Embryonic facial prominence (tissue), 1 donor: ENCODE results near the gene ITGB8.

Source experiments
- DNase-seq: peaks from one replicate; pipeline ENCODE4 v3.0.0-alpha.2; 2016; ENCODE audit errors: extremely low spot score

ITGB8 gene

GRCh38 chr7:20417675-20418382 is 87.1 kb downstream of the ITGB8 start:
- no peak for DNase-seq

DNA sequence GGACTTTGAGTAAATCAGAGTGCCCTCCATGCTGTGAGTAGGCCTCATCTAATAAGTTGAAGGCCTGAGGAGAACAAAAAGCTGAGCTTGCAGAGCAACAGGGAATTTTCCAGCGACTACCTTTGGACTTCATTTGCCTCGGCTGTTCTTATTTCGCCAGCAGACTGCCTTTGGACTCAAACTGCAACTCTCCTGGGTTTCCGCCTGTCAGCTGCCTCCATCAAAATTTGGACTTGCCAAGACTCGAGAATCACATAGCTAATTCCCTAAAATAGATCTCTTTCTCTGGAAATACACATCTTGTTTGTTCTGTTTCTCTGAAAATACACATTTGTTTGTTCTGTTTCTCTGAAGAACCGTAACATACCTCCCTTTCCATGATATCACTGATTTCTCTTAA is 93.8 kb downstream of the ITGB8 start:
- no peak for DNase-seq

DNA sequence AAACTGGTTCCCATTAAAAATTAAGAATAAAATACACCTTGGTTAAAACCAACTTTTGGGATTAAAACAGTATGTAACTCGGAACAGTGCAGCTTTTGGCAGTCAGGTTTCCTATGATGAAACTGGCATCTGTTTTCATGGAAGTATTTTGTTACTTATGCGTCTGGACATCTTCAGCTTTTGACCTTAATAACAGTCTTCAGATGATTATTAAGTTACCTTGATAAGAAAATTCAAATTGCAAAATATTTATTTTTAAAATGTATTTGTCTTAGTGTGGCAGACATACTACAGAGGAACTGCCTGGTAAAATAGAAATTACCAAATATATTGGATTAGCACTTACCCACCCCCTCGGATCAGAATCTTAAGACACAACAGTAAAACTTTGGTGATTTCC is 100.0 kb downstream of the ITGB8 start:
- no peak for DNase-seq

GRCh38 chr7:20431146-20431545 is 100.4 kb downstream of the ITGB8 start:
- no peak for DNase-seq

GRCh38 chr7:20432071-20432470 is 101.4 kb downstream of the ITGB8 start:
- no peak for DNase-seq

DNA sequence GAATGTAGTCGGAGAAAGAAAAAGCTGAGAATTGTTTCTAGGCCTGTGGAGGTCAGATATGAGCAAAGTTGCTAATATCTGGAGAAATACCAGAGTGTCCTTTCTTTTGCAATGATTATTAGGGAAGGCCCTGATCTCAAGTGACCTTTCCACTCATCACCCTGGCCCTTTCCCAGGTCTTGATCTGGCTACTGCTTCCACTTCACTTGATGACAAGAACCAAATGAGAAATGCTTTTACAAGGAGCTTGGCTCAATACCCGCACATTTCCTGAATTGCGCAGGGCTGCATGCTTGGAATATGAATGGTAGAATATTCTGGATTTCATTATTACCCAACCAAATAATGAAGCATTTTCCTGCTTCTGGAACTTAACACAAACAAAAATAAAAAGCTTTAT is 104.6 kb downstream of the ITGB8 start:
- no peak for DNase-seq

DNA sequence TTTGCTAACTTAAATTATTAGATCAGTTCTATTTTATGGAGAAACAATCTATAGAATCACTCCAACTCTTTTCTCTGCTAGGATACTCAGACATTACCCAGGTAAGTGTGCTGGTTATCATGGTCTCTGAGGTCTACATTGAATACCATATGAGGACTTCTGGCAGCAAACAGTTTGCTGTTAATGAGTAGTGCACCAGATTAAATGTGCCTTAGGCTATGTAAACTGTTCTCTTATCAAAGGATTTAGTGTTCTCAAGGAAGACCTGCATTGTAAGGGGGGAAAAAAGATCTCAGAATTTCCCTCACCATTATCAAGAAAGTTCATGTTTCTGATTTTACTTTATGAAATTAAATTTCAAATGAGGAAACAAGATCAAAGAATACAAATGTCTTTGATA is 107.5 kb downstream of the ITGB8 start:
- no peak for DNase-seq

GRCh38 chr7:20438694-20439376 is 108.1 kb downstream of the ITGB8 start:
- no peak for DNase-seq

DNA sequence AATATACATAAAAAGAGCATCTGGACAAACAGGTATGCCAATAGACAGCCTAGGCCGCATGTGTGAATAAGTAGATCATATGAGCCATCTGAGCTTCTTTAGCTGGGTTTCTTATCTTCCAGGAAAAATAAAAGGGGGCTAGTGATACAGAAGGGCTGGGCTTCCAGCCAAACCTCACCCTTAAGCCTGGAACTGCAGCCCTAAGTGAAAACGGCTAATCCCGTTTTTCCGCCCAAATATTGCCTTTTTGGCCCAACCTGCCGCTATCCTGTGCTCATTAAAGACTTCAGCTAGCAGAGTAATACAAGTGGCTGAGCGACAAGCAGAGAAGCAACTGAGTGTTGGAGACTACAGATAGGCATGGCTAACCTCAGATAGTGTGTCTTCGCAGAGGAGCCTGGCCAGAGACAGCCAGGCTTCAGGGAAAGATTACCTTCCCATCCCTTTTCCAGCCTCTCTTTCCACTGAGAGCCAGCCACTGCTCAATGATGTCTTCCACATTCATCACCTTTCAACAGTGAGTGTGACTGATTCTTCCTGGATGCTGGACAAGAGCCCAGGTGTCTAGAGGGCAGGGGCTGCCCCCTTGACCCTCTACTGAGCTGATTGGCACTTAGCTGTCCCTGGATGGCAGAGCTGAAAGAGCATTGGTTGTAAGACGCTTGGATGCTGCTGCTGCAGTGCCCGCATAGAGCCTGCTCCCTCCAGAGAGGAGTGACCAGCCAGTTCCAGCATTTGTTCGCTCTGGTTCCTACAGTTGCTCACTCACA is 108.9 kb downstream of the ITGB8 start:
- DNase-seq, result no peak

- no peak for DNase-seq
Measured at GRCh38 chr7:20440472-20441105, 109.9 kb downstream of the ITGB8 start.

DNA sequence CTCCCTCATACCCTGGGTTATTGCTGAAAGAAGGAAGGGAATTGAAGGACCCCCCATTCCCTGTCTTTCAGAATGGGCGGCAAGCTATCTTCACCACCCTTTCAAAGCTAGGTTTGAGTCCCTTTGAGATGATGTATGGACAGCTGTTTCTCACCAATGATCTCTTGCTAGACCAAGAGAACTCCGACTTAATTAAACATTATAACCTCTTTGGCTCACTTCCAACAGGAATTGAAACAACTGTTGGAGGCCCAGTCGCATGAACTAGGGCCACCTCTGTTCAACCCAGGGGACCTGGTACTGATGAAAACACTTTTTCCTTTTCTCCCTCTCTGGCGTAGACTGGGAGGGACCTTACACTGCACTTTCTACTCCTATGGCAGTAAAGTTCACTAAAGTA is 110.6 kb downstream of the ITGB8 start:
- no peak for DNase-seq

- no peak for DNase-seq
Measured at GRCh38 chr7:20441991-20442441, 111.3 kb downstream of the ITGB8 start.

- DNase-seq, result no peak
Measured at GRCh38 chr7:20442951-20443350, 112.3 kb downstream of the ITGB8 start.

DNA sequence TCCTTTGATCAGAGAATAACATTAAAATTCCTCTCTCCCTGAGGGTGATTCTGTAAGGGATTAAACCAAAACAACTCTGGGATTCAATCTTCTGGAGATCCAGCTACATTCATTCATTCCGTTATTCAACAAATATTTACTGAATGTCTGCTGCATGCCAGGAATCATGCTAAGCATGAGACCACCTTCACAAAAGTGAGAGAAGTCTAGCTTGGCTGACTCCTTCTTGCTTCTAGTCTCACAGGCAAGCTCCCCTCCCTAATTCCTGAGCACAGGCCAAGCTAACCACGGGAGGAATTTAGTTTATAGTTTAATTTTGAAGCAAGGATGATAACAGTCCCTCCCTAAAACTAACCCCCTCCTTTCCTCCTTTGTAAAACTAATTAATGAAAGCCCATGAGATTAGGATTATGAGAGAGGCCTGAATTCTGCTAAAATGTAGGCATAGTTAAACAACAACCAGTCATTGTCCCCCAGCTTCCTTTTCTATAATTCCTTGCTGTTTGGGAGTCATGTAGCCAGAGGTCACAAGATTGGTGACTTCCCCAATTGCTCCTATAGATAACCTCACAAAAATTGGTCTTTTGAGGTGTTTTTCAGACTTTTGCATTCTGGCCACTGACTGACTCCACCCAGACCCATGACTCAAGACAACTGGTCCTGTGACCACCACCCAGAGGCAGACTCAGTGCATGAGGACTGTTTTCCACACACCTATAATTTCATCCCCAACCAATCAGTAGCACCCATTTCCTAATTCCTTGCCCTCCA is 113.5 kb downstream of the ITGB8 start:
- DNase-seq, result no peak

DNA sequence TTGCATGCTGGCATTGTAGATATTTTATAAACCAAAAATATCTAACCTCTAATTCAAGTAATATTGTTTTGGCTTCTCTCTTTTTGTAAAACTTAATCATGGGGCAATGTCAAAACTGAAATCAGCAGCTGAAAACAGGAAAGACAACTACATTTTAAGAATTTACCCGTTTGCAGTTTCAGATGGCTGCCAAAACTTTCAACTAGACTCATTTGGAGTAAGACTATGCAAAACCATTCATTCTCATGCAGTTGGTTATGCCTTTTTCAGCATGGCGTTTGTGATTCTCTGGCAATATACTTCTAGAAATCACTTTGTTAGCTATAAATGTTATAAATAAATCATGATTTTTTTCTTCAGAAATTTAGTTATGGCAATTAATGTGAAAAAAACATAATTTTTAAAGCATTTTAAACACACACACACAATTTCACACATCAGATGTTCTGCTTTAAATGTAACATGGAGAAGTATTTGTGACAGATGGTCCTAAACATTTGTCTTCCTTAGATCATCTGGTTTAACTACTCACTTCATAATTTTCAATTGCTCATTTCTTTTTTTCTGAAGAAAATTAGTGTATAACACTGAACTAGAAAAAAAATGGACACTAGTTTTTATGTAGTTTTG is 116.4 kb downstream of the ITGB8 start:
- DNase-seq, result no peak

DNA sequence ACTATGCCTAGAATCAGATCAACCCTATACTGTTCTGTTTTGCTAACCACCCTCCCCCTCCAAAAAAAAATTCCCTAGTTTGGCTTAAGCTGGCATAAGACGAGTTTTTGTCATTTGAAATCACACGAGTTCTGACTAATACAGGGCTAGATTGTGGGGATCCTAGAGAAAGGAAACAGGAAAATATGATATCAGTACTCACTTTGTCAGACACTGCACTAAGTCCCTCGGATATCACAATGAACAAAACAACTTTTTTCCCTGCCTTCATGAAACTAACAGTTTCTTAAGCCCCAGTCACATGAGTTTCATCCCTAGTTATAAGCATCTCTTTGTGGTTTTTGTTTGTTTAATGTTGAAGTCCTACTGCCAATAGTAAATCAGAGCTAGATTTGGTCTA is 118.5 kb downstream of the ITGB8 start:
- no peak for DNase-seq

GRCh38 chr7:20450536-20450935 is 119.8 kb downstream of the ITGB8 start:
- DNase-seq, result no peak

DNA sequence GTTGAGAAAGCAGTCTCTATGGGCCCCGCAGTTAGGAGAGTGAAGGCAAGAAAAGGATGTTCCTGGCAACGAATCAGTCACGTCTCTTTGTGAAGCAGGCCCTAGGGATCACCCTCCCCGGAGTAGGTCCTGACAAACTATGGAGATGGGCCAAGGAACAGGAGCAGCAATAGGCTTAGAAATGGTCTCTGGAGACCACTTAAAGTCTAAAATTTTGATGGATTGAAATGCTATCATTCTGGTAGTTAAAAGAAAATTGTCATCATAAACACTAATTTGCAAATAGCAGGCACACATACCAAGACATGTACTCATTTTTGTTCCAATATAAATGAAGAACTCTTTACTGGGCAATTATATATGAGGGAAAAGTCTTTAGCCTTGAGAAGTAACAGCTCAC is 123.5 kb downstream of the ITGB8 start:
- no peak for DNase-seq

- DNase-seq, result no peak
Measured at GRCh38 chr7:20456701-20457100, 126.0 kb downstream of the ITGB8 start.

GRCh38 chr7:20458521-20458920 is 127.8 kb downstream of the ITGB8 start:
- DNase-seq, result no peak

- DNase-seq, result no peak
Measured at GRCh38 chr7:20459419-20459818, 128.7 kb downstream of the ITGB8 start.
